Subcutaneous preadipocyte (primary cell): ENCODE measurements around the gene DUS4L. TPM values are rescaled to one million over a fixed set of nuclear protein-coding genes. Genes with fewer than 3 reads are reported as not detected.

Source experiments
- small RNA-seq: library from RNA; depleted of rRNA; stranded (forward); fragments of <200 nt; gene quantifications from one replicate; pipeline ENCODE3, GENCODE V24; 2012
- total RNA-seq: library from RNA; depleted of rRNA; stranded (reverse); fragments of >200 nt; gene quantifications from 2 replicates; pipeline ENCODE4 v1.2.3, GENCODE V29; 2012

Gene DUS4L
- 6.6 and 7.0 TPM in 2 replicates for total RNA-seq

GRCh38 chr7:107563775-107564552 is at the start of gene DUS4L, which contains the start of gene COG5:
TSS of gene DUS4L (plus strand) at chr7:107563971. CDS start at chr7:107567071, 3,100 bp downstream.
TSS of gene COG5 (minus strand) at chr7:107563920. CDS start at chr7:107563896, 24 bp downstream.

DNA sequence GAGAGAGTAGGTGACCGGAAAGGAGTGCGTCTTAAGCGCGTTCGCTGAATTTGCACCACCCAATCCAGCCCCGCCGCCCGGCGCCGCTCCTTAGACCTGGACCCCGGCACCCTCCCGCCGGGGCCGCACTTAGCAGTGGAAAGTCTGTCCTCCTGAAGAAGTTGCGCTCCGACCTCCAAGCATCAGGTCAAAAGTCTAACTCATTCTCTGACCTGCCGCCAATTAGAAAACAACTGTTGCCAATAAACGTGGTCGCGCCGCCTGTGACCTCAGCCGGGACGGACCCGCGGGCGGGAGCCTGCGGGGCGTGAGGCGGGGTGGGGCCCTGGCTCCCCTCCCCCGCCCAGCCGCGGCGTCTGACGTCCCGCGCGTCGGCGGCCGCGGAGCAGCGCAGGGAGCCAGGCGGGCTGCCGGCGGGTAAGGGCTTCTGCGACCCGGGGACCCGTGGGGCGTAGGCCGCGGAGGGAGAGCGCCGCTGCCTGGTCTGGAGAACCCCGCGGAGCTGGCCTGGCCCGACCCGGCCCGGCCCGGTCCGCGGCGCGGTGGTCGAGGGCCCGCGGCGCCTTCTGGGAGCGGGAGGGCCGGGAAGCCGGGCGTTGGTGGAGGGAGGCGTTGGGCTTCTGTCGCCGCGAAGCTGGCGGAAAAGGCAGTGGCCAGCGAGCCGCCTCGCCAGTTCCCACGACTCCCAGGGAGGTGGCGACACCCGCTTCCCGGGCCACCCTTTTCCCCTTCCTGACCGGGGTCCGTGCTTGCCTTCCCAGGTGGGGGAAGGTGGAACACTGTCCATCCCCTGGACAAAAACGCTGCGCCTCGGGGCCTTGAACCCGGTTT is 16.3 kb downstream of the DUS4L start, which contains the start of gene BCAP29:
Gene BCAP29, plus strand, starts transcription at position 362 of the 831 bp plus-strand sequence. CDS start 527 bp downstream, outside the sequence.

Small RNA genes within 50 kb of the gene (small RNA-seq; reads per million reads assigned to genes)
- gene RF01233, result not detected

Other genes starting within 250 kb of the DUS4L start
- gene GPR22, start 93.9 kb upstream of the DUS4L start, total RNA-seq, result not detected in 2 replicates
- 19.8 and 29.7 TPM in 2 replicates for gene COG5, start 51 bp upstream of the DUS4L start, total RNA-seq
- 43.4 and 44.6 TPM in 2 replicates for gene BCAP29, start 16.3 kb downstream of the DUS4L start, total RNA-seq
- gene SLC26A4, start 96.9 kb downstream of the DUS4L start, total RNA-seq, result 0.37 and 0.39 TPM in 2 replicates
- gene CBLL1, start 180.2 kb downstream of the DUS4L start, total RNA-seq, result 26.8 and 33.1 TPM in 2 replicates
- gene SLC26A3, start 239.3 kb downstream of the DUS4L start, total RNA-seq, result not detected in 2 replicates